ENCODE measurements around the gene RNF187.
A peak's percentile ranks its signal among the peaks of the same experiment; 100 is the strongest.
"Not testable (repeated sequence)": the region's sequence is repeated elsewhere in the genome, so short reads cannot be mapped to it uniquely, and the experiment has no call there.

RNF187 gene

DNA sequence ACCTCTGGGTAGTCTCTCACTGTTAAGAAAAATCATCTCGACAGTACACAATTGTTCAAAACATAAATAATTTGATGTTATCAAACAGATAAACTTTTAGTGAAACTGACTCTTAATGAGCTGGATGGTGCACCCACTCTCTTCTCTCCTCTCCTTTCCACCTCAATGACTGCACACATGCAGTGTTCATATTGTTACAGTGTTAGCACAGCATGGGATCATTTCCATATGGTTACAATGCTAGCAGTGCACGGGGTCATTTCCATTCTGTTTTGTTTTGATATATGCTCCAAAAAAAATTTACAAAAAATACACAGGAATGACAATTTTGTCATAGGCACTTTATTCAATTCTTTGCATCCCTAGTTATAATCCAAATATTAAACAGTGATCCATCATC, 26.4 kb upstream of the RNF187 start:
- DNase-seq = no peak

DNA sequence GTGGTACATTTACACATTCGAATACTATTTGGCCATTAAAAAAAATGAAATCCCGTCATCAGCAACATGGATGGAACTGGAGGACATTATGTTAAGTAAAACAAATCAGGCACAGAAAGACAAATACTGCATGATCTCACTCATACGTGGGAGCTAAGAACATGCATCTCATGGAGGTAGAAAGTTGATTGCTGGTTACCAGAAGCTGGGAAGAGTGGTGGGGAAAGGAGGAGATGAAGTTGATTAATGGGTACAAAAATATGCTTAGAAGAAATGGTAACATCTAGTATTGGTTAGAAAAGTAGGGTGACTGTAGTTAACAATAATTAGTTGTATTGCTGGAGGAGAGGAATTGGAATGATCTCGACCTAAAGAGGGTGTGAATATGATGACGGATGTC, 24.6 kb upstream of the RNF187 start:
- no peak for DNase-seq

DNA sequence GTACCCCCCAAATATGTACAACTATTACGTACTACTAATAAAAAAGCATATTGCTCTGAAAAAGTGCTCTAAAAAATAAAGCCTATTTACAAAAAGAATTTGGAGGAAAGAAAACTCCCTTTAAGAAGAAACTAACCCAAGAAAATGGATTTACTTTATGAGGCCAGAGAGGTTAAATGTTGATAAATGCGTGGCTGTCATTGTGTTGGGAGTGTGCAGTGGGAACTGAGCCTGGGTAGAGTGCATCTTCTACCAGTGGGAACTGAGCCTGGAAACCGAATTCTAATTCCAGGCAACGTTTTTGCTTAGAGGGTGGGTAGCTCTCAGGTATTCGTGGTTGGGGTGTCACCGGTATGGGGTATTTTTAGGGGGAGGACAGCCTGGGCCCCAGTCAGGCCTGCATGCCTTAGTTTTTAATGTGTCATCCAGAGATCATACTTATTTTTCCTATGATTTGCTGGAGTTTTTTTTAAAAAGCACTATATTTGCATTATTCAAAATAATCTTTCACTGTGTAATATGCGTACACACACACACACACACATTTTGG, 24.1 kb upstream of the RNF187 start:
- no peak for DNase-seq

DNA sequence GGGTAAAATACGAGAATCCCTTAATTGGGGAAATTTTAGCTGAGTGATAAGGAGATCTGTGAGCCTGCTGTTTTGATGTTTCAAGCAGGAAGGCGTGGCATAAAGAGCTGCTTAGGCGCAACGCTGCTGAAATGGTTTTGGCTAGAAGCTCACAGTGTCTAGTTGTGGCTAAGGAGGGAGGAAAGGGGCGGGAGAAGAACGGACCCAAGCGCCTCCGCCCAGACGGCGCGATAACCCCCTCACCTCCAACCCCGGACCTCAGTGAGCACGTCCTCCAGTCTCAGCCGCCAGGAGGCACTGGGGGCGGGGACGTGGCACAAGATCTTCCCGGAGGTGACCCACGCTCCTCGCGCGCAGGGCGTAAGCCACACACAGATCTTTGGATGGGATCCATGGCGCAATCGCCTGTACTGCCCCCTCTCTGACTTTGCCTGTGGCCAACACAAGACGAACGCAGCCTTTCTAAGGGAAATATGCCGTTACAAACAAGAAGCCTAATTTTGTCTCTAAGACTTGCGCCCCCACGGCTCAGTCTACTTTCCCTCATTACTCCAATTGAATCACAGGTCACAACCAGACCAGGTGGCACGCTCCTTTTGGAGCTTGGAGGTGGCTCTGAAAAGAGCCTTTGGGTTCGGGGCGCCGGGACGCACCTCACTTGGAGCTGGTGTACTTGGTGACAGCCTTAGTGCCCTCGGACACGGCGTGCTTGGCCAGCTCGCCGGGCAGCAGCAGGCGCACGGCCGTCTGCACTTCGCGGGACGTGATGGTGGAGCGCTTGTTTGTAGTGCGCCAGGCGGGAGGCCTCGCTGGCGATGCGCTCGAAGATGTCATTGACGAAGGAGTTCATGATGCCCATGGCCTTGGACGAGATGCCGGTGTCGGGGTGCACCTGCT, 23.4 kb upstream of the RNF187 start:
- DNase-seq = no peak

DNA sequence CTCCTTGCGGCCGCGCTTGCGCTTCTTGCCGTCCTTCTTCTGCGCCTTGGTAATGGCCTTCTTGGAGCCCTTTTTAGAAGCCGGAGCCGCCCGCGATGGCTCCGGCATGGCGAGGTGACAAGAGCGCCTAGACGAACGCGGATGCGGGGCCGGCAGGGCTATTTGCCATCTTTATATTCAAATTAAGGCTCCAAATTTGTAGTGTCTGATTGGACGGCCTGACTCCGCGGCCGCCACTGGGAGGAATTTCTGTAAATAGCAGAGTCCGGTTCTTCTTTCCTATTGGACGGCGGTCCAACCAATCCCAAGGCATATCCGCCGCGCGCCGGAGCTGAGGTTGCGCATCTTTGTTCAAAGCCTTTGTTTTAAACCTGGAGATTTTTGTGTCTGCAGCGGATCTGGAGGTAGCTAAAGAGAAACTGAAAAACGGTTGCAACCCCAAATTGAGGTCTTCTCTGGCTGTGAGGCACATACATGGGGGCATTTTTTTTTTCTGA, 22.6 kb upstream of the RNF187 start:
- DNase-seq = no peak

DNA sequence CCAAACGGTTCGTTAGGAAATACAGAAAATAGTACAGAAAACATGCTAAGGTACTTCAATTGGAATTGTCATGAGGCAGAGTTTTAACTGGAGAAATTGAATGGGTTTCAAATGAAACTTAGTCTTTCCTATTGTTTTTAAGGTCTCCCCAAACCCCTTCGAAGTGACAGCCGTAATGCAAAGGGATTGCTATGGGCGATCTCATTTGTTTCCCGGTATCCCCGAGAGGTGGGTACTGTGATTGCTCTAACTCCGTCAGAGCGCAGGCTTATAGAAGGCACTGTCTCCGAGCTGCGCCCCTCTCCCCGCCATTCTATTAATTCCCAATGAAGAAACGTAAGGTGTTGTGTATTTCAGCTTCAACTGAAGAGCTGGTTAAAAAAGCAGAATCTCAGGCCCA, 22.0 kb upstream of the RNF187 start:
- DNase-seq = no peak

DNA sequence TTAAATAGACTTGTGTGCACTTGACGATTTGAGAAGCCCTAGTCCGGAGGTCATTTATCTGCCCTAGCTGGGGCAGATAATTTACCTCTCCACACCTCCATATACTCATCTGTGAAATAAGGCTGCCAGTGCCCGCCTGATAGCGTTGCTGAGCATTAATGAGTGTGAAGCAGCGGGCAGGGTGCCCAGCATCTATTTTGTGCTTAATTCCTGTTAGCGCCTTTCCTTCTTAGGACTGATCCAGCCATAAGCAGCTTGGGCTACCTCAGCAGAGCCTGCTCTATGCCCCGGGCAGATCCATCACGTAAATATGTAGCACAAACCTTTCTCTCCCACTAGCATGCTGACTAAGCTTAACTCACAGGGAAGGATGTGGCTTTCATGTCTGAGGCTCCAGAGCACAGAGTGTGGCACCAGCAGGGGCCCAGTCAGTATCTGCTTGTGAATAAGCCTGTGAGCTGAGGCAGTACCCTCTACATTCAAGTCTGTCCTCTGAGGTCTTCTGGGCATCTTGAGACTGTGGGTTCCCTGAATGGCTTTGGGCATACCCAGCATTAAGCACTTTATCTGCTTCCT, 21.5 kb upstream of the RNF187 start:
- DNase-seq = no peak

DNA sequence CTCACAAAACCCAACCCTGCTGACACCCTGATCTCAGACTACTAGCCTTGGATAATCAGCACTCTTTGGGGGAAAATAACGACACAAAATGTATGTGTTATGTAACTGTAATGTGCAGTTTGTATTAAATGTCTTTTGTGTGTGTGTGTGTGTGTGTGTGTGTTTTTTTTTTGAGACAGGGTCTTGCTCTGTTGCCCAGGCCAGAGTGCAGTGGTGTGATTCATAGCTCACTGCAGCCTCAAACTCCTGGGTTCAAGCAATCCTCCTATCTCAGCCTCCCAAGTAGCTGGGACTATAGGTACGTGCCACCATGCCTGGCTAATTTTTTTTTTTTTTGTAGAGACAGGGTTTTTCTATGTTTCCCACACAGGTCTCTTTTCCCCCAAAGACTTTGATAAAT, 19.0 kb upstream of the RNF187 start:
- not testable (repeated sequence) for DNase-seq

DNA sequence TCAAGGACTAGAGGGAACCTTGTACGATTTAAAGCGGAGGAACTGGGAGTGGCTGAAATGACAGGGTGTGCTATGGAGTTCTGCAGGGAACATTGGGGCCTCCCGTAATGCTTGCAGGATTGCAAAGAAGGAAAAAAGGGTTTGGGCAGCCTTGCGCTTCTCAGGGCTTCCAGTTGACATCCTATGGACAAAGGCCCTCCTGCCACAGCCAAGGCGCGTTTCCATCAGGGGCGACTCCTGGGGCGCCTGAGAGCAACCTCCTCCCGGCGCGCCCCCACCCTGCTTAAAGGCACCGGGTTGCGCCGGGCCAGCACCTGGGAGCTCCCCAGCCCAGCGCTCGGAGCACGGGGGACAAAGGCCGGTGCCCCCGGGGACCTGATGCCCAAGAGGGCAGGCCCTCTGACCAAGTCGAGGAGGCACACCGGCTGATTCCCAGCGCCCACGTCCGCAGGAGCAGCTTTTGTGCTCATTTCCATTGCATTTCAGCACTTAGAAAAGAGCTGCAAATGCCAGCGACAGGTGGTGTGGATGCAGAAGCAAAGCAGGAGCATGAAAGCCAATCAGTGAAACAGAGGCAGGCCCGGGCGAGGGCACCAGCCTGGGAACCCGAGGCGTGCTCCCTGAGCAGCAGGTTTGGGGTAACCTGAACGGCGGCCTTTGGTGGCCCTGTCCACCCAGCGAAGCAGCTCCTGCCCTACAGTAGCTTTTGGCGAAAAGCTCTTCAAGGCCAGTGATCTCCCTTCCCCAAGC, 17.6 kb upstream of the RNF187 start:
- DNase-seq = no peak

DNA sequence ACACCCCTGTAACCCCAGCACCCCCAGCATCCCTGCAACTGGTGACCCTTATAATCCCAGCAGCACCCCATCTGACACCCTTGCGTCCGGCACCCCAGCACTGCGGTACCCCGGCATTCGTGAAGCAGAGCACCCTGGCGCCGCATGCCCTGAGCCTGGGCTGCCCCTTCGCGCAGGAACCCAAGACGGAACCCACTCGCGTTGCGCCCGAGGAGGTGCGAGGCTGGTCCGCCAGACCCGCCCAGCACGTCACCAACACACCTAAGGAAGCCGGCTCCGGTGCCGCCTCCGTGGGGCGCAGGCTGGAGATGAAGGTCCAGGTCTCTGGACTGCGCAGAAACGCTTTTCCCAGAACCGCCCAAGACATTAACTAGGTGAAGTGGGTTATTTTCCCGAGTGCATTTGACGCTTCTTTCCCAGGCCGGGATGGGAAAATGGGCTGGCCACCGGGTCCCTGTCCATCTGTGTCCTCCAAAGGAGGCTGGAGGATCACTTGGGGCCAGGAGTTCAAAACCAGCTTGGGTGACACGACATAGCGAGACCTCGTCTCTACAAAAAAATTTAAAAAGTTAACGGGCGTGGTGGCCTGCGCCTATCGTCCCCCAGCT, 15.9 kb upstream of the RNF187 start:
- no peak for DNase-seq

DNA sequence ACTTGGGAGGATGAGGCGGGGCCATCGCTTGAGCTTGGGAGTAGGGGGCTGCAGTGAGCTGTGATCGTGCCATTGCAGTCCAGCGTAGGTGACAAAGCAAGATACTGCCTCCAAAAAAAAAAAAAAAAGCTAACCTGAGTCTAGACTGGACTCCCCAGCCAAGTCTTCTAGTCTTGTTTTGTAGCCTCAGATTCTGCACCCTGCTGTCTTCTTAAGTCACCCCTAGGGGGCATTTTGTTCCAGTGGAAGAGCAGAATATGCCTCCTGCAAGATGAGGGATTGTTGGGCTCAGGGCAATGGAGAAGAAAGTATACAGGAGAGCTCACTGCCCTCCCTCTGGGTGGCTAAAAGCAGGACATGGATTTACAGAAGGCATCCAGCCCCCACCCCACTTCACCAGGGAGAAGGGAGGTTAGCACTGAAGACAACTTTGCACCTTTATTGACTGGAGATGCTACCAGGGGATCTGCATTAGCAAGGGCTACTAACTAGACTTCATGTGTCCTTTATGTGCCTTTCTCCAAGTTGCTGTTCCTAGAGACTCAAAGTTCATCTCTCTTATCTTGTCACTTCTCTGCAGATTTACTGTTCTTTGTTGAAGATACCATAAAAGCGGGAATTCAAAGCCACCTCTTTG, 15.3 kb upstream of the RNF187 start:
- no peak for DNase-seq

DNA sequence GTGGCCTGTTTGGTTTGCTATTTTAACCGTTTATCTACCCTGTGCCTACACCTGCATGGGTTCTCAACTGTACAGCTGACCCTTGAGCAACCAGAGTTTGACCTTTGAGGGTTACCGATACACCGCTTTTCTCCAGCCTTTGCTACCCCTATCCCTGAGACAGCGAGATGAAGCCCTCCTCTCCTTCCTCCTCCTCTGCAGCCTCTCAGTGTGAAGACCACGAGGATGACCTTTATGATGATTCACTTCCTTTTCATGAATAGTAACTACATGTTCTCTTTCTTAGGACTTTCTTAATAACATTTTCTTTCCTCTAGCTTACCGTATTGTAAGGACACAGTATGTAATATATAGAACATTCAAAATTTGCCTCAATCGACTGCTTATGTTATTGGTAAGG, 14.5 kb upstream of the RNF187 start:
- no peak for DNase-seq

DNA sequence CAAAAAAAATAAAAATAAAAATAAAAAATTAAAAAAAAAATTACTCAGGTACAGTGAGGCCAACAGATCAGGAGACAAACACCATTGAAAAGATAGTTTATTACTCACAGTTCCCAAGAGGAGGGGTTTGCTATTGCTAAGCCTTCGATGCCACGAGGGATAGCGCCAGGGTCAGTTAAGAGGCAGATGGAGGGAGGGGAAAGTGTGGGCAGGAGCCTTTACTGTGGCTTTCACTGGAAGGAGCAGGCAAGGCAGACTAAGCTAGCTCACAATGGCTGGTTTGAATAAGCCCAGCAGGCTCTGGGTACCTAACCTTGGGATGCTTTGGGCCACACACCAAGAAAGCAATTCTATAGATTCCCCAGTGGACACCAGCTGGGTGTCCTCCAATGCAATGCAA, 12.7 kb upstream of the RNF187 start:
- DNase-seq = no peak

DNA sequence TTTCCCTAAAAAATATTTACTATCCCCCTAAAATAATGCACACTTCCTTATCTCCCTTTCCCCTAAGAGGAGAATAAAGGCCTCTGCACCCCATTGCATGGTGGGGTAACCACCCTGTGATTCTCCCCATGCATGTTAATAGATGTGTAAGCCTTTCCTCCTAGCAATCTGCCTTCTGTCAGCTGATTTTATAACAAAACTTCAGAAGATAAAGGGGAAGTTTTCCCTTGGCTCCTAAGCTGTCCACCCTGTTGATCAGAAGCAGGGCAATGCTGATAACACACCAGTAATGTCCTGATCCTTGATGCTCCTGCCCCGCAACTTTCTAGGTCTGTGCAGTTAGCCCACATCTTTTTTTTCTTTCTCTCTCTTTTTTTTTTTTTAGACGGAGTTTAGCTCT, 11.4 kb upstream of the RNF187 start:
- DNase-seq = no peak

DNA sequence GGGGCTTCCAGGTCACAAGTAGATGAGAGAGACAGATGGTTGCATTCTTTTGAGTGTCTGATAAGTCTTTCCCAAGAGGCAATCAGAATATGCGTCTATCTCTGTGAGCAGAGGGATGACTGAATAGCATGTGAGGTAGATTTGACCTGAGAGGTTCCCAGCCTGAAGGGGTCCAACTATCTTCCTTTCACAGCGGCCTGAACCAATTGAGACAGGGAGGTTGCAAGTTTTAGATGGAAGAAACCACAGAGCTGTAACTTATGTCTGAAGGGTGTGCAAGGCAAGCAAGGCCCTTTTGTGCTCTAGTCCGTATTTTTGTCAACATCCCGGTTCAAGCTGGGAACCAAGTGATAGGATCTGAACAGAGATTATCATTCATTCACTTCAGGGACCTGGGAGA, 9.9 kb upstream of the RNF187 start:
- no peak for DNase-seq

DNA sequence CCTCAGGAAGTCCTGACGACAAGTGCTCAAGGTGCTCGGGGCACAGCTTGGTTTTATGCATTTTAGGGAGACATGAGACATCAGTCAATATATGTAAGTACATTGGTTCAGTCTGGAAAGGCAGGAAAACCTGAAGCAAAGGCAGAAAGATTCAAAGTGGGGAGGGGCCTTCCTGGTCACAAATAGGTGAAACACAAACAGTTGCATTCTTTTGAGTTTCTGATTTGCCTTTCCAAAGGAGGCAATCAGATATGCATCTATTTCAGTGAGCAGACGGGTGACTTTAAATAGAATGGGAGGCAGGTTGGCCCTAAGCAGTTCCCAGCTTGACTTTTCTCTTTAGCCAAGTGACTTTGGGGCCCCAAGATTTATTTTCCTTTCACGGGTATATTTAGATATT, 8.9 kb upstream of the RNF187 start:
- no peak for DNase-seq

DNA sequence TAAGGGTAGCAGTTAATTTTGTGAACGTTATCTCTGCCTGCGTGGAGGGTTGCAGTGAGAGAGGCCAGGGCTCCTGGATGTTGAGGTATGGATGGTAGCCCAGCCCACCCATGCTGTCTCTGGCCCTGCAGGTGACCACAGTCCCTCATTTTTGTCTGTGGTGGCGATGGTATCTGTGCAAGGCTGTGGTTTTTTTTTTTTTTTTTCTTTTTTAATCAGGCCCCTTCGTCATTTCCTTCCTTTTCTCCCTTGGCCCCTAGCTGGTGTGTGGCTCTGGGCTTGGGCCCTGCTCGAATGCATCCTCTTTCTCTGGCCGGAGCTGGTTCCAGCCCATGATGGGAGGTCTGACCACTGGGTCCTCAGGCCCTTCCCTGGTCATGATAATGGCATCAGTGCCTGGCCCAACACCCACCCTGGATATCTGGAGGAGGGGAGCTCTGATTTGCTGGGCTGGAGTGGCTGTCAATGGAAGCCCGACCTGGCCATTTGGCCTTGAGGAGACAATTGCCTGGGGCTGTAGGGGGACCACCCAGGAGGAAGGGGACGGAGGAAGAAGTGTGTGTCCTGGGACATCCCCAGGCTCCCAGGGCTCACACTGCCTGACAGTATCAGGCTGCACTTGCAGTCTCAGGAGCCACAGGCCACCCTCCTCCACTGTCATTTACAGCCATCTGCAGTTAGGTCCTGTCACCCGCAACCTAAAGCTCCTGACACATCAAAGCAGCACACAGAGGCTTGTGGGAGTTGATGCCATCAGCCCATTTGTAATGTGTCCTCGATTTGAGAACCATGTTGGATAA, 8.1 kb upstream of the RNF187 start:
- DNase-seq = no peak

DNA sequence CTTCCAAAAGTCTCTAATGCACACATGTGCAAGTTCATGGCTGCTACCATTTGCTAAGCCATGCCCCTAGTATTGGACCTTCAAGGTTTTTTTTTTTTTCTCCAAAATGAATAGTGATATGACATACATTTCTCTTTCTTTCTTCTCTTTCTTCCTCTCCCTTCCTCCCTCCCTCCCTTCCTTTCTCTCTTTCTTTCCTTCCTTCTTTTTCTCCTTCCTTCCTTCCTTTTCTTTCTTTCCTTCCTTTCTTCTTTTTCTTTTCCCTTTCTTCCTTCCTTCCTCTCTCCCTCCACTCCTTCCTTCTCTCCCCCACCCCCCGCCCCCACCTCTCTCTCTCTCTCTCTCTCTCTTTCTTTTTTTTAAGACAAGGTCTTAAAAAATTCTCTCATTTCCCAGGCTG, 3.4 kb upstream of the RNF187 start:
- no peak for DNase-seq

DNA sequence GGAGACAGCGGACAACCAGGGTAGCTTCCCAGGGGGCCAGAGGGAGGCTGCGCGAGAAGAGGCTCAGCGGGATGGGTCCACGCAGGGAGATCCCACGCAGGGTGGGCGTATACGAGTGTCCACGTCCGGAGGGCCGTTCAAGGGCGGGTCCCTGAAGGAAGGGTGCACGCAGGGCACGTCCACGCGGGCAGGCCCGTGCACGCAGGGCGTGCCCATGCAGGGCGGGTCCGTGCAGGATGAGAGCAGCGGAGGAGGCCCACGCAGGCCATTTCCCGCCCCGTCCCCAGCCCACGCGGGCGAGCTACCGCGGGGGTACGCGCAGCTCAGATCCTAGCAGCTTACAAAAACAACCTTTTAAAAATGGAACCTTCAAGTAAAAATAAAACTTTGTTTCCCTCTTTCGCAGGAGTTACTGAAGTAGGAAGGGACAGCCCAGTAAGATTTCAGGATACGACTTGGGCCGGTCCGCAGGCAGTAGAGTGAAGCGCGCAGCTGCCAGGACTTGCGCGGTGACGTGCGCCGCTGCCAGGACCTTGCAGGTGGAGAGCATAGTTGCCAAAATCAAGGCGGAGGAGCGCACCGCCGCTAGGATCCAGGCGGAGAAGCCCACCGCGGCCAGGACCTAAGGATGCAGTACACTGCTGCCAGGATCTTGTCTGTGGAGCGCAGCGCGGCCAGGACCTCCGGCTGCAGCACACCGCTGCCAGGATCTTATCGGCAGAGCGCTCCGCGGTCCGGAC, 416 bp upstream of the RNF187 start:
- peak; percentile 90 for DNase-seq

DNA sequence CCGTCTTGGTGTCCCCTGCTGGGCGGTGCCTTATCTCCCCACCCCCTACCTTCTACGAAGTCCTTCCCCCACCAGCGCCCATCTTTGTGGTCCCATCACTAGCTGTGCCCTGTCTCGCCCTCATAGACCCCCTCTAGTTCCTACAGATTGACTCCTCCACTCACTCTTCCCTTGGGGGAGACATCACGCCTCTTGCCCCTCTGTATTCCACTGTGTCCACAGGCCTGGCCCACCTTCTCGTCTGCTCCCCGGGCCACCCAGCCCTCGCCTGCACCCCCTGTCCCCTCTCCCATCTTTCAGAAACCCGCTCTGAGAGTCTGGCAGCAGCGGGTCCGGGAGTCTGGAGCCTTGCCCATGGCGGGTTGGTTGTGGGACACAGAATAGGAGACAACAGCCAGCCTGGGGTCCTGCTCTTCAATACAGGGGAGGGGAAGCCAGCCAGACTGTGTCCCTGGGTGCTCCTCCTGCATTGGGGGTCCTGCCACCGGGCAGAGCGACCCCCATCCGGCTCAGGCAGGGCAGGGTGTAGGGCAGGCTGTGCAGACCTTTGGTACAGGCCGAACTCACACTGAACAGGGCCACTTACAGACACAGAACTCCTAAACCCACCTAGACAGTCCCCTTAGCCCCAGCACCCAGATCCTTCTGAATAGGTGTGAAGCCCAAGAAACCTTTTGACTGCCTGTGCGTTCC, 1.1 kb downstream of the RNF187 start:
- DNase-seq = no peak

Data from 8988T (cell line).